GM19023 (cell line): ENCODE measurements around the gene LIG1.

Experiments used
- ATAC-seq: cut with Tn5 transposase; IDR thresholded peaks from one replicate; pipeline ENCODE4 v1.9.1; 2021; ENCODE audit warnings: mild to moderate bottlenecking, moderate library complexity; ENCODE audit not compliant: unreplicated experiment

The LIG1 gene

GRCh38 chr19:48169939-48170803 lies at the start of gene LIG1, which contains the start of gene ZSWIM9:
LIG1 (minus strand) TSS chr19:48170344; CDS start chr19:48165566, 4,778 bp downstream.
ZSWIM9 (plus strand) TSS chr19:48170680; CDS start chr19:48171803, 1,123 bp downstream.
- ATAC-seq = peak; percentile 82

GRCh38 chr19:48218997-48219396 lies 48.9 kb upstream of the LIG1 start:
- no peak for ATAC-seq

- no peak for ATAC-seq
These were observed 46.8 kb upstream of the LIG1 start for GRCh38 chr19:48216933-48217332.

GRCh38 chr19:48213959-48214358 lies 43.8 kb upstream of the LIG1 start:
- ATAC-seq = no peak

GRCh38 chr19:48210005-48210404 lies 39.9 kb upstream of the LIG1 start:
- ATAC-seq = no peak

GRCh38 chr19:48206397-48207093 lies 36.4 kb upstream of the LIG1 start:
- no peak for ATAC-seq

GRCh38 chr19:48203794-48204628 lies 33.9 kb upstream of the LIG1 start:
- peak; percentile 94 for ATAC-seq

GRCh38 chr19:48203222-48203793 lies 33.2 kb upstream of the LIG1 start:
- ATAC-seq = no peak

GRCh38 chr19:48196933-48197665 lies 27.0 kb upstream of the LIG1 start:
- ATAC-seq = no peak

GRCh38 chr19:48196321-48196763 lies 26.2 kb upstream of the LIG1 start:
- ATAC-seq = no peak

- ATAC-seq = no peak
These were observed 25.0 kb upstream of the LIG1 start for GRCh38 chr19:48194844-48195830.

- ATAC-seq = no peak
These were observed 24.1 kb upstream of the LIG1 start for GRCh38 chr19:48194041-48194843.

- no peak for ATAC-seq
These were observed 22.6 kb upstream of the LIG1 start for GRCh38 chr19:48192750-48193149.

- no peak for ATAC-seq
These were observed 20.7 kb upstream of the LIG1 start for GRCh38 chr19:48190885-48191284.

GRCh38 chr19:48190288-48190884 lies 20.2 kb upstream of the LIG1 start:
- ATAC-seq = no peak

GRCh38 chr19:48186541-48186991 lies 16.4 kb upstream of the LIG1 start:
- no peak for ATAC-seq

GRCh38 chr19:48186015-48186414 lies 15.9 kb upstream of the LIG1 start:
- ATAC-seq = no peak

- no peak for ATAC-seq
These were observed 13.2 kb upstream of the LIG1 start for GRCh38 chr19:48183356-48183755.
